ENCODE results near the gene MRM2.

GRCh38 chr7:2247141-2247995, 5.4 kb upstream of the MRM2 start:
- TF ChIP-seq CTCF (IDR thresholded peaks at IDR 0.05) = peak in 4 of 7 experiments; percentile 33 to 44 (median 38)
- TF ChIP-seq POLR2A (IDR thresholded peaks at IDR 0.05) = no peak
- no peak for TF ChIP-seq EP300 (IDR thresholded peaks at IDR 0.05)
- TF ChIP-seq POLR2AphosphoS5 (IDR thresholded peaks at IDR 0.05) = no peak

Measured in stomach (tissue), 4 donors.